ENCODE results near the gene NEURL4.

GRCh38 chr17:7292729-7293128, 36.4 kb downstream of the NEURL4 start:
- TF ChIP-seq POLR2A (IDR thresholded peaks at IDR 0.05) (no peak), CTCF (IDR thresholded peaks at IDR 0.05) (no peak)

Data from Peyer's patch (tissue), 4 donors.